ENCODE results near the gene SEMA4D.

DNA sequence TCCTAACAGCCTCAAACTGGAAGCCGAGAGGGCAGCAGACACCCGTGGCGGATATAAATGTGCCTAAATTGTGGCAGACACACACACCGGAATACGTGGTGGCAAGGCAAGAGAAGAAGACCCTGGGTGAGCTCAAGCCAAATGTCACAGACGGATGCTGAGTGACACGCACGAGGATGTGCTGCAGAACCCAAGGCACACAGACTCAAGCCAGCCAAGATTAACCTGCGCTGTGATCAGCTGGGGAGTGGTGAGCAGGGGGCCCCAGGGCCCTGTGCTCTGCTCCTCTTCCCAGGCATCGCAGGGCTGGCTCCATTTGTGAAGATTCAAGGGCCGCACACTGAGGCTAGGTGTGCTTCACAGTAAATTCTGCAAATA is 16.4 kb downstream of the SEMA4D start:
- TF ChIP-seq NR1H2 (CRISPR knock-in tag; IDR thresholded peaks at IDR 0.05; ENCODE audit: borderline replicate concordance, low read depth) (no peak), ADNP (CRISPR knock-in tag; IDR thresholded peaks at IDR 0.05) (no peak), RFX1 (IDR thresholded peaks at IDR 0.05) (no peak), RARA (CRISPR knock-in tag; IDR thresholded peaks at IDR 0.05) (no peak)
- TF ChIP-seq, protein P1, sequence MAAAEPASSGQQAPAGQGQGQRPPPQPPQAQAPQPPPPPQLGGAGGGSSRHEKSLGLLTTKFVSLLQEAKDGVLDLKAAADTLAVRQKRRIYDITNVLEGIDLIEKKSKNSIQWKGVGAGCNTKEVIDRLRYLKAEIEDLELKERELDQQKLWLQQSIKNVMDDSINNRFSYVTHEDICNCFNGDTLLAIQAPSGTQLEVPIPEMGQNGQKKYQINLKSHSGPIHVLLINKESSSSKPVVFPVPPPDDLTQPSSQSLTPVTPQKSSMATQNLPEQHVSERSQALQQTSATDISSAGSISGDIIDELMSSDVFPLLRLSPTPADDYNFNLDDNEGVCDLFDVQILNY (CRISPR knock-in tag; conservative IDR thresholded peaks at IDR 0.05): no peak
